ENCODE data around the gene ZMYM3. TPM values are rescaled to one million over a fixed set of nuclear protein-coding genes. Genes with fewer than 3 reads are reported as not detected.
"Not testable (repeated sequence)": the region's sequence is repeated elsewhere in the genome, so short reads cannot be mapped to it uniquely, and the experiment has no call there.

The ZMYM3 gene
- polyA plus RNA-seq: 10 to 100 TPM in 1 of 4 donors, 1 to 10 TPM in 3; 3.5 to 33.6 (median 5.7) TPM
- long read RNA-seq, donor 1, full-length matches to known transcripts: 3 of 362 reads
- long read RNA-seq, donor 1, partial matches to known transcripts: 260 of 362 reads
- long read RNA-seq, donor 1, other reads (novel, unspliced or antisense): 99 of 362 reads
- long read RNA-seq, donor 2: 0 reads
- long read RNA-seq, donor 3, partial matches to known transcripts: 19 of 20 reads
- long read RNA-seq, donor 3, other reads (novel, unspliced or antisense): 0 of 20 reads
- long read RNA-seq, donor 4: 0 reads
- long read RNA-seq, donor 5, partial matches to known transcripts: 10 of 10 reads
- long read RNA-seq, donor 5, other reads (novel, unspliced or antisense): 0 of 10 reads
- long read RNA-seq, donor 6: 0 reads
- long read RNA-seq, donor 7, partial matches to known transcripts: 0 of 2 reads
- long read RNA-seq, donor 7, other reads (novel, unspliced or antisense): 0 of 2 reads
- long read RNA-seq, donor 8: 0 reads
- long read RNA-seq, donor 9: 0 reads
- long read RNA-seq, donor 10, partial matches to known transcripts: 0 of 2 reads
- long read RNA-seq, donor 10, other reads (novel, unspliced or antisense): 0 of 2 reads

DNA sequence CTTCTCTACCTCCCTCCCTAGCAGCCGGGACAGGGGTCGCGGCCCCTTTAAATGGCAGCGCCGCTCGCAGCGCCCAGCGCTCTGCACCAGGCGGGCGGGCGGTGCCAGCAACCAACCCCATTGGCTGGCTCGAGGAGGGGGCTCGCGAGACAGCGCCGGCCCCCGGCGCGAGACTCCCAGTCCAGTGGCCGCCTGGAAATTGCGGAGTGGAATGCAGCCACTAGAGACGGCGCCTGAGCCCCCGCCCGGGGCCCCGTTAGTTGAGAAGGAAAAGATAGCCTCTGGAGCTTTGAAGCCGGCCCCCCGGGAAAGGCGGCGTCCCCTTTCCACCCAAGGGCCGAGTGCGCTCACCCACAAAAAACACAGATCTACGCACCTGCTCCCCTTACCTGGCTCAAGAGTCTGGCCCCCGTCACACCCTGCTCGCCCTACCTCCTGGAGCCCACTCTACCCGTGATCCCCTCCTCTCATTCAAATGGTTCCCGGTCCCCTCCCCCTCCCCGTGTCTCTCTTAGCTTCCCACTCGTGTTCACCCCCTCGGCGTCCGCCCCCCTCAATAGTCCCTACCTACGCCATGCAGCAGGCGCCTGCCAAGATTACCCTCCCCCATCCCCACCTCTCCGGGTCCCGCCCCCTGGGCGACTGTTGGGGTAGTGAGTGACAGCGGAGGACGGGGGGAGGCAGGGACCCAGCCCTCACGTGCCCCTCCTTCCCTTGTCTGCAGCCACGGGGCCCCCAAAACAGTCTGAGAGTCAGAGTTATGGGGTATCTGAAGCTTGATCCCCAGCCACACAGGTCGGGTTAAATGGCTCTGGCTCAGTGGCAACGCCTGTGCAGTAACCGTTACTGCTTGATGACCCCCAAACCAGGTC is at the start of gene ZMYM3:
Gene ZMYM3, minus strand, starts transcription at position 49 of the 872 bp plus-strand sequence. CDS start 885 bp downstream, outside the sequence.
- H3K36me3 ChIP-seq (ENCODE audit: control insufficient read depth in 3 of 3, insufficient read depth in 2 of 3, low read depth in 1 of 3, low read length in 3 of 3): peaks cover 0 to 16% (median 0%) of the 10 kb centered on the region in 3 donors
- H3K4me3 ChIP-seq (ENCODE audit: low read depth in 1 of 3, low read length in 3 of 3): peak within 1 kb of the TSS; percentile 56 to 91 (median 68)
- no peaks in the 10 kb centered on the region for H3K27me3 ChIP-seq (ENCODE audit: control insufficient read depth in 3 of 3, insufficient read depth in 3 of 3, low read length in 3 of 3)
- H3K27ac ChIP-seq (ENCODE audit: low read depth in 1 of 3, low read length in 2 of 3): peak within 1 kb of the TSS; percentile 52 to 89 (median 88)
- WGBS, 3 donors: 1 to 35% (median 8%) methylated on average over 33 to 54 of the region's 54 CpGs
- no peaks in the 10 kb centered on the region for H3K9me3 ChIP-seq (ENCODE audit: control insufficient read depth in 2 of 2, insufficient read depth in 1 of 2, low read depth in 1 of 2, low read length in 1 of 2)
- DNase-seq (peak; percentile 74 to 88), FAIRE-seq (no peak)
- H3K4me1 ChIP-seq (ENCODE audit: control insufficient read depth in 3 of 3, insufficient read depth in 2 of 3, low read depth in 1 of 3, low read length in 2 of 3): peaks cover 0 to 27% (median 6%) of the 10 kb centered on the region in 3 donors

DNA sequence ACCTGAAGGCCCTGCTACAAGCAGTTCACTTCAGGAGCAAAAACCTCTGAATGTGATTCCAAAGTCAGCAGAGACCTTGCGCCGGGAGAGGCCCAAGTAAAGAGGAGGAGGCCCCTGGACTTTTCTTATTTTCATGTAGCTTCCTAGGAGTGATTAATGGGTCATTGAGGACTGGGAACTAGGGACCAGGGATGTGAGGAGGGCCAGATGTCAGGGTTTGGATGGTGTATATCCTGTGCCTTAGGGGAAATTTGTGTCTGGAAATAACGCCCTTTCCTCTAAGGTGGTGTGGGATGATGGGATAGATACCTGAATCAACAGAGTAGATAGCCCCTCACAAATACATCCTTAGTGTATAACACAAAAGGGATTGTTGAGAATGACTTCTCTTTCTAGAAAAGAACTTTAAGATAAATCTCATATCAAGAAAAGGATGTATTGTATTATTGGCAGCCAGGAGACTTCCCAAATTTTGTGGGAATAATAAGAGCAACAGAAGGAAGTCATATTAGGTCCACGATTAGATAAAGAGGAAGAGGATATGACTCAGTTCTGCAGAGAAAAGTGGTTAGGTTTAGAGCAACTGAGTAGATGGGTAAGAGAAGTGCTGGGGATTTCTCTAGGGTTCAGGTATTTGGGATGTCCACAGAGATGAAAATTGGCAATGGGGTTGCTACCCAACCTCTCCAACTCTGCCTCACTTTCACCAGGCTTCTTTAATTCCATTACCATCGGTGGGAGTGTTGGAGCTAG is 48.7 kb upstream of the ZMYM3 start:
- H3K4me1 ChIP-seq (ENCODE audit: control insufficient read depth in 3 of 3, insufficient read depth in 2 of 3, low read depth in 1 of 3, low read length in 2 of 3): peaks cover 0 to 10% (median 0%) of the 10 kb centered on the region in 3 donors
- peaks cover 0 to 25% (median 3%) of the 10 kb centered on the region in 3 donors for H3K36me3 ChIP-seq (ENCODE audit: control insufficient read depth in 3 of 3, insufficient read depth in 2 of 3, low read depth in 1 of 3, low read length in 3 of 3)
- H3K27me3 ChIP-seq (ENCODE audit: control insufficient read depth in 3 of 3, insufficient read depth in 3 of 3, low read length in 3 of 3): no peaks in the 10 kb centered on the region
- H3K27ac ChIP-seq (ENCODE audit: low read depth in 1 of 3, low read length in 2 of 3): peak overlapping the region in 2 of 3 donors; percentile 24 to 76
- WGBS, 3 donors: 66 to 92% (median 73%) methylated on average over 5 of the region's 5 CpGs
- H3K9me3 ChIP-seq (ENCODE audit: control insufficient read depth in 2 of 2, insufficient read depth in 1 of 2, low read depth in 1 of 2, low read length in 1 of 2): no peaks in the 10 kb centered on the region
- FAIRE-seq: no peak
- H3K4me3 ChIP-seq (ENCODE audit: low read depth in 1 of 3, low read length in 3 of 3): no peak overlapping the region
- peak in 1 of 2 donors; percentile 26 for DNase-seq

DNA sequence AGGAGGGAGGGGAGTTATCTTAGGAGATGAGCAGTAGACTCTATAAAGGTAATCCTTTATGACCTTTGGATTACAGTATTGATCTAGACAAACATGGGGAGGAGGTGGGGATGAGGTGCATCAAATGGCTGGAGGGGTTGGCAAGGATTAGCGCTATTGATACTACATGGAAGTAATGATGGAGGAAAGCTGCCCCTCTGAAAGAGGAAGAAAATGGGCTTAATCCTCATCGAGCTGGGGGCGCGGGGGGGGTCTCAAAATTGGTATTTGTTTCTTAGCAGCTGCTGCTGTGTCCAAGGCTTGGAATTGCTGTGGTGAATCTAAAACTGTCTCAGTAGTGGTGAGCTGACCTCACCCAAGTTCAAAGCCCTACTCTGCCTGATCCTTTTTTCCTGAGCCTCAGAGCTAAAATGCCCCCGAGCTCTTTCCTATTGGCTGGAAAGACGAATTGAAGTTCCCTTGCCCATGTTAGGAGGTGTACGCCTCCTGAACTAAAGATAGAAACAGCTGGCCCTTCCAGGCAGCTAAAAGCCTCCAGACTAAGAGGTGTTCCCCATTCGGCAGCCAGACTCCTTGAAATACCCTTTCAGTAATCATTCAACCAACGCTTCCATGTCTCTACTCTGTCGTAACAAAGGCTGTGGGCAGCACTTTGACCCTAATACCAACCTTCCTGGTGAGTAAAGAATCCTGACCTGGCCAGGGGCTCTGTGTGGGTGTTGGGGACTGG is 47.4 kb upstream of the ZMYM3 start, which contains the start of gene ITGB1BP2:
Gene ITGB1BP2, plus strand, starts transcription at position 556 of the 730 bp plus-strand sequence. Its CDS starts 57 bp downstream, at position 613.
- no peak for FAIRE-seq
- peak in 1 of 2 donors; percentile 48 for DNase-seq
- Histone ChIP-seq H3K27ac (ENCODE audit: low read depth in 1 of 3, low read length in 2 of 3) (peak within 1 kb of the TSS in 2 of 3 donors; percentile 24 to 76), H3K4me3 (ENCODE audit: low read depth in 1 of 3, low read length in 3 of 3) (no peak within 1 kb of the TSS), H3K4me1 (ENCODE audit: control insufficient read depth in 3 of 3, insufficient read depth in 2 of 3, low read depth in 1 of 3, low read length in 2 of 3) (peaks cover 0 to 10% (median 0%) of the 10 kb centered on the region in 3 donors), H3K36me3 (ENCODE audit: control insufficient read depth in 3 of 3, insufficient read depth in 2 of 3, low read depth in 1 of 3, low read length in 3 of 3) (peaks cover 1 to 30% (median 5%) of the 10 kb centered on the region in 3 donors), H3K27me3 (ENCODE audit: control insufficient read depth in 3 of 3, insufficient read depth in 3 of 3, low read length in 3 of 3) (no peaks in the 10 kb centered on the region), H3K9me3 (ENCODE audit: control insufficient read depth in 2 of 2, insufficient read depth in 1 of 2, low read depth in 1 of 2, low read length in 1 of 2) (no peaks in the 10 kb centered on the region)
- 59 to 71% (median 70%) methylated on average over 10 of the region's 10 CpGs for WGBS, 3 donors

DNA sequence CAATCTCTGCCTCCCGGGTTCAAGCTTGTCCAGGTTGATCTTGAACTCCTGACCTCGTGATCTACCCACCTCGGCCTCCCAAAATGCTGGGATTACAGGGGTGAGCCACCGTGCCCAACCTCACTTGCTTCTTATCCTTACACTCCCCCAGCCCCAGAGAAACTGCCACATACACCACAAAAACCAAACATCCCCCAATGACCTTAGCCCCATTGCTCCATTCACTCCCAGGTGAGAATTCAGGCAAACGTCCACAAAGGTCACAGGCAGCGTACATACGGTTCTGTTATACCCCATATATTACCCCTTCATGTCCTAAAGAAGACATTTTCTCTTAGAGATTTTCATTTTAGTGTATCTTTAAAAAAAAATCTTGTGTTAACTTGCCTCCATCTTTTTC is 46.6 kb upstream of the ZMYM3 start:
- not testable (repeated sequence) for H3K4me3 ChIP-seq (ENCODE audit: low read depth in 1 of 3, low read length in 3 of 3); H3K27ac ChIP-seq (ENCODE audit: low read depth in 1 of 3, low read length in 2 of 3); H3K27me3 ChIP-seq (ENCODE audit: control insufficient read depth in 3 of 3, insufficient read depth in 3 of 3, low read length in 3 of 3); H3K9me3 ChIP-seq (ENCODE audit: control insufficient read depth in 2 of 2, insufficient read depth in 1 of 2, low read depth in 1 of 2, low read length in 1 of 2); DNase-seq; FAIRE-seq
- whole genome bisulfite sequencing, 3 donors: 76 to 82% (median 81%) methylated on average over 4 to 7 of the region's 7 CpGs
- peaks cover 0 to 10% (median 0%) of the 10 kb centered on the region in 3 donors for H3K4me1 ChIP-seq (ENCODE audit: control insufficient read depth in 3 of 3, insufficient read depth in 2 of 3, low read depth in 1 of 3, low read length in 2 of 3)
- peaks cover 2 to 31% (median 5%) of the 10 kb centered on the region in 3 donors for H3K36me3 ChIP-seq (ENCODE audit: control insufficient read depth in 3 of 3, insufficient read depth in 2 of 3, low read depth in 1 of 3, low read length in 3 of 3)

DNA sequence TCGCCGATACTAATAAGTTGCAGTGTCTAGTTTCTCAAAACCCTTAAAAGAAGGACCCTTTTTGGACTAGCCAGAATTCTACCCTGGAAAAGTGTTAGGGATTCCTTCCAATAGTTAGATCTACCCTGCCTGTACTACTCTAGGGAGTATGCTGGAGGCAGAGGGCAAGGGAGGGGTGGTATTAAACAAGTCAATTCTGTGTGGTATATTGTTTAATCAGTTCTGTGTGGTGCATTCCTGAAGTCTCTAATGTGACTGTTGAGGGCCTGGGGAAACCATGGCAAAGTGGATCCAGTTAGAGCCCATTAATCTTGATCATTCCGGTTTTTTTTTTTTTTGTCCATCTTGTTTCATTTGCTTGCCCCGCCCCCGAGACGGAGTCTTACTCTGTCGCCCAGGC is 46.1 kb upstream of the ZMYM3 start:
- not testable (repeated sequence) for FAIRE-seq; DNase-seq; H3K27ac ChIP-seq (ENCODE audit: low read depth in 1 of 3, low read length in 2 of 3); H3K4me3 ChIP-seq (ENCODE audit: low read depth in 1 of 3, low read length in 3 of 3); H3K9me3 ChIP-seq (ENCODE audit: control insufficient read depth in 2 of 2, insufficient read depth in 1 of 2, low read depth in 1 of 2, low read length in 1 of 2); H3K27me3 ChIP-seq (ENCODE audit: control insufficient read depth in 3 of 3, insufficient read depth in 3 of 3, low read length in 3 of 3)
- Histone ChIP-seq H3K36me3 (ENCODE audit: control insufficient read depth in 3 of 3, insufficient read depth in 2 of 3, low read depth in 1 of 3, low read length in 3 of 3) (peaks cover 2 to 35% (median 5%) of the 10 kb centered on the region in 3 donors), H3K4me1 (ENCODE audit: control insufficient read depth in 3 of 3, insufficient read depth in 2 of 3, low read depth in 1 of 3, low read length in 2 of 3) (peaks cover 0 to 10% (median 0%) of the 10 kb centered on the region in 3 donors)
- WGBS, 3 donors: 80 to 100% (median 89%) methylated on average over 3 to 7 of the region's 7 CpGs

DNA sequence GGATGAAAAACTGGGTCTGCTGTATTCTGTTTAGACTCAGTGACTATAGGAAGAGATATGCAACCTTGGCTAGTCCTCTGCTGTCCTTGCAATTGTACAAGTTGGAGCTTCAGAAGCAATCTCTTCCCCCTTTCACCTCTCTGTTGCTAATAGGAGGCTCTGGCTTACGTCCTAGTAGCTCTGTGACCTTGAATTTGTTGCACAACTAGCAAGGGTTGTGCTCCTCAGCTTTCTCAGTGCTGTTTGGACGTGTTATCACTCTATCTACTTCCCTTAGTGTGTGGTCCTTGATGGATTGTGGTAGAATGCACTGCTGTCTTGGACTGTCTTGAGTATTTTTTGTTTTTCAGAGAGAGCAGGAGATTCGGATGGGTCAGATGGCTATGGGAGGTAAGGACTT is 44.2 kb upstream of the ZMYM3 start:
- peaks cover 0 to 9% (median 0%) of the 10 kb centered on the region in 3 donors for H3K4me1 ChIP-seq (ENCODE audit: control insufficient read depth in 3 of 3, insufficient read depth in 2 of 3, low read depth in 1 of 3, low read length in 2 of 3)
- FAIRE-seq (no peak), DNase-seq (no peak)
- peaks cover 2 to 46% (median 7%) of the 10 kb centered on the region in 3 donors for H3K36me3 ChIP-seq (ENCODE audit: control insufficient read depth in 3 of 3, insufficient read depth in 2 of 3, low read depth in 1 of 3, low read length in 3 of 3)
- H3K27me3 ChIP-seq (ENCODE audit: control insufficient read depth in 3 of 3, insufficient read depth in 3 of 3, low read length in 3 of 3): no peaks in the 10 kb centered on the region
- no peak overlapping the region for H3K27ac ChIP-seq (ENCODE audit: low read depth in 1 of 3, low read length in 2 of 3)
- H3K4me3 ChIP-seq (ENCODE audit: low read depth in 1 of 3, low read length in 3 of 3): no peak overlapping the region
- no peaks in the 10 kb centered on the region for H3K9me3 ChIP-seq (ENCODE audit: control insufficient read depth in 2 of 2, insufficient read depth in 1 of 2, low read depth in 1 of 2, low read length in 1 of 2)
- 59 to 75% (median 61%) methylated on average over 3 of the region's 3 CpGs for WGBS, 3 donors

DNA sequence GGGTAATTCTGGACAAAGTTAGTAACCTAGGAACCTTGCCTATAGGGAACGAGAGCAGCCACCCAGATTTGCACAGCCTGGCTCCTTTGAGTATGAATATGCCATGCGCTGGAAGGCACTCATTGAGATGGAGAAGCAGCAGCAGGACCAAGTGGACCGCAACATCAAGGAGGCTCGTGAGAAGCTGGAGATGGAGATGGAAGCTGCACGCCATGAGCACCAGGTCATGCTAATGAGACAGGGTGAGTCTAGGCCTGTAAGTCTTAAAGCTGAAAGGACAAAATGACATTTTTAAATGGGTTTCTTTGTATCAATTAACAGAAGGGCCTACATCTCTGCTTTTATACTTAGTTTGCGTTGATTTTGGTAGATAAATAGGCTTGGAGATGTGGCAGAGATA is 42.9 kb upstream of the ZMYM3 start:
- Histone ChIP-seq H3K9me3 (ENCODE audit: control insufficient read depth in 2 of 2, insufficient read depth in 1 of 2, low read depth in 1 of 2, low read length in 1 of 2) (no peaks in the 10 kb centered on the region), H3K27me3 (ENCODE audit: control insufficient read depth in 3 of 3, insufficient read depth in 3 of 3, low read length in 3 of 3) (no peaks in the 10 kb centered on the region), H3K4me1 (ENCODE audit: control insufficient read depth in 3 of 3, insufficient read depth in 2 of 3, low read depth in 1 of 3, low read length in 2 of 3) (peaks cover 0 to 7% (median 0%) of the 10 kb centered on the region in 3 donors), H3K4me3 (ENCODE audit: low read depth in 1 of 3, low read length in 3 of 3) (no peak overlapping the region), H3K36me3 (ENCODE audit: control insufficient read depth in 3 of 3, insufficient read depth in 2 of 3, low read depth in 1 of 3, low read length in 3 of 3) (peaks cover 4 to 53% (median 7%) of the 10 kb centered on the region in 3 donors), H3K27ac (ENCODE audit: low read depth in 1 of 3, low read length in 2 of 3) (no peak overlapping the region)
- whole genome bisulfite sequencing, 3 donors: 91 to 97% (median 91%) methylated on average over 6 of the region's 6 CpGs
- no peak for DNase-seq
- FAIRE-seq: no peak
